Astrocyte (in vitro differentiated cells and primary cell): ENCODE results near the gene YJEFN3. TPM values are rescaled to one million over a fixed set of nuclear protein-coding genes. Genes with fewer than 3 reads are reported as not detected.

Experiments
- DNase-seq: peaks from one replicate; pipeline ENCODE4 v3.0.0-alpha.2; 2010; ENCODE audit warnings: low read depth
- FAIRE-seq: peaks from 2 replicates; lab custom pipeline; 2011; peaks lifted over from hg19 to GRCh38; lab: Jason Lieb, UNC
- H2AFZ ChIP-seq: 2 replicates; pipeline ENCODE4 v1.6.0; 2012; ENCODE audit warnings: low read depth, low read length, inconsistent platforms
- H3K27ac ChIP-seq: 2 replicates; pipeline ENCODE4 v1.5.1; 2011; ENCODE audit warnings: low read depth, low read length, inconsistent platforms
- H3K27me3 ChIP-seq: 2 replicates; pipeline ENCODE4 v1.6.0; 2011; ENCODE audit warnings: low read length, inconsistent platforms; ENCODE audit not compliant: insufficient read depth
- H3K36me3 ChIP-seq: 2 replicates; pipeline ENCODE4 v1.5.1; 2011; ENCODE audit warnings: low read length, inconsistent platforms; ENCODE audit not compliant: insufficient read depth
- H3K4me1 ChIP-seq: 2 replicates; pipeline ENCODE4 v1.5.1; 2011; ENCODE audit warnings: low read length, inconsistent platforms; ENCODE audit not compliant: insufficient read depth
- H3K4me2 ChIP-seq: 2 replicates; pipeline ENCODE4 v1.6.0; 2012; ENCODE audit warnings: low read length, inconsistent platforms
- H3K4me3 ChIP-seq: 2 replicates; pipeline ENCODE4 v1.5.1; 2011; ENCODE audit warnings: low read depth, mild to moderate bottlenecking, low read length, inconsistent platforms; ENCODE audit not compliant: insufficient read depth
- H3K79me2 ChIP-seq: 2 replicates; pipeline ENCODE4 v1.6.0; 2012; ENCODE audit warnings: mild to moderate bottlenecking, low read length, inconsistent platforms; ENCODE audit not compliant: insufficient read depth
- H3K9ac ChIP-seq: 2 replicates; pipeline ENCODE4 v1.6.0; 2012; ENCODE audit warnings: mild to moderate bottlenecking, low read length, inconsistent platforms
- H3K9me3 ChIP-seq: 2 replicates; pipeline ENCODE4 v1.5.1; 2012; ENCODE audit warnings: low read depth, mild to moderate bottlenecking, low read length, inconsistent platforms; ENCODE audit not compliant: insufficient read depth
- H4K20me1 ChIP-seq: 2 replicates; pipeline ENCODE4 v1.6.0; 2012; ENCODE audit warnings: low read length, inconsistent platforms; ENCODE audit not compliant: insufficient read depth
- H3K27ac Mint-ChIP-seq: one replicate; pipeline ENCODE4 v1.8.0; 2021; ENCODE audit warnings: mild to moderate bottlenecking, mixed read lengths; ENCODE audit not compliant: unreplicated experiment
- H3K27me3 Mint-ChIP-seq: one replicate; pipeline ENCODE4 v1.8.0; 2021; ENCODE audit warnings: low read depth, mixed read lengths; ENCODE audit not compliant: unreplicated experiment
- H3K36me3 Mint-ChIP-seq: one replicate; pipeline ENCODE4 v1.8.0; 2021; ENCODE audit warnings: low read depth, mixed read lengths; ENCODE audit not compliant: unreplicated experiment
- H3K4me1 Mint-ChIP-seq: one replicate; pipeline ENCODE4 v1.8.0; 2021; ENCODE audit warnings: low read depth, mixed read lengths; ENCODE audit not compliant: unreplicated experiment
- H3K4me3 Mint-ChIP-seq: one replicate; pipeline ENCODE4 v1.8.0; 2021; ENCODE audit warnings: mild to moderate bottlenecking, moderate library complexity, mixed read lengths; ENCODE audit not compliant: unreplicated experiment
- H3K9me3 Mint-ChIP-seq: one replicate; pipeline ENCODE4 v1.8.0; 2021; ENCODE audit warnings: mild to moderate bottlenecking, mixed read lengths; ENCODE audit not compliant: unreplicated experiment
- CTCF ChIP-seq: IDR thresholded peaks from 2 replicates; pipeline ENCODE4 v1.5.1; 2011; ENCODE audit warnings: low read depth, mild to moderate bottlenecking, inconsistent platforms, low read length, moderate library complexity; ENCODE audit not compliant: insufficient read depth
- EZH2 ChIP-seq: IDR thresholded peaks from 2 replicates; pipeline ENCODE4 v1.6.1; 2012; ENCODE audit warnings: mild to moderate bottlenecking, low read length, inconsistent platforms; ENCODE audit not compliant: insufficient read depth
- total RNA-seq: library from RNA; stranded (reverse); gene quantifications from 2 replicates; pipeline ENCODE4 v1.2.1, GENCODE V29; 2021

YJEFN3 gene
- total RNA-seq, 1 donor from 2014 or later = 9.8 TPM

GRCh38 chr19:19499272-19499995, 29.3 kb upstream of the YJEFN3 start:
- Mint-ChIP-seq H3K4me3 (no peak overlapping the region), H3K4me1 (no peaks in the 10 kb centered on the region), H3K9me3 (no peaks in the 10 kb centered on the region), H3K27me3 (no peaks in the 10 kb centered on the region), H3K27ac (no peak overlapping the region), H3K36me3 (peaks cover 12% of the 10 kb centered on the region)
- H3K4me1 ChIP-seq = no peaks in the 10 kb centered on the region
- peaks cover 23% of the 10 kb centered on the region for H3K79me2 ChIP-seq
- H3K4me3 ChIP-seq = no peak overlapping the region
- H2AFZ ChIP-seq = no peak overlapping the region
- H3K4me2 ChIP-seq = no peak overlapping the region
- no peak overlapping the region for H3K9ac ChIP-seq
- FAIRE-seq (no peak), DNase-seq (no peak)
- no peaks in the 10 kb centered on the region for H3K27me3 ChIP-seq
- TF ChIP-seq EZH2 (no peak), CTCF (no peak)
- H3K27ac ChIP-seq = no peak overlapping the region
- no peaks in the 10 kb centered on the region for H3K9me3 ChIP-seq
- peaks cover 19% of the 10 kb centered on the region for H4K20me1 ChIP-seq
- H3K36me3 ChIP-seq = peaks cover 25% of the 10 kb centered on the region

- H3K27me3 Mint-ChIP-seq = no peaks in the 10 kb centered on the region
- H3K27me3 ChIP-seq = no peaks in the 10 kb centered on the region
- peaks cover 15% of the 10 kb centered on the region for H3K36me3 Mint-ChIP-seq
These were observed 27.6 kb upstream of the YJEFN3 start for GRCh38 chr19:19500975-19501644.

More at GRCh38 chr19:19500975-19501644, 27.6 kb upstream of the YJEFN3 start:
- peaks cover 15% of the 10 kb centered on the region for H3K79me2 ChIP-seq
- H3K36me3 ChIP-seq = peaks cover 29% of the 10 kb centered on the region
- no peak overlapping the region for H3K9ac ChIP-seq
- no peak overlapping the region for H3K4me3 ChIP-seq
- H3K4me2 ChIP-seq = no peak overlapping the region
- H3K27ac ChIP-seq = no peak overlapping the region
- TF ChIP-seq CTCF (no peak), EZH2 (no peak)
- H3K4me1 Mint-ChIP-seq = no peaks in the 10 kb centered on the region
- no peaks in the 10 kb centered on the region for H3K4me1 ChIP-seq
- DNase-seq (no peak), FAIRE-seq (no peak)
- H3K4me3 Mint-ChIP-seq = no peak overlapping the region
- no peaks in the 10 kb centered on the region for H3K9me3 ChIP-seq
- H2AFZ ChIP-seq = no peak overlapping the region
- no peak overlapping the region for H3K27ac Mint-ChIP-seq
- no peaks in the 10 kb centered on the region for H3K9me3 Mint-ChIP-seq
- H4K20me1 ChIP-seq = peaks cover 19% of the 10 kb centered on the region
